ENCODE results near the gene PARP15.

The PARP15 gene

GRCh38 chr3:122627301-122627700 is 49.9 kb downstream of the PARP15 start:
- TF ChIP-seq CTCF (IDR thresholded peaks at IDR 0.05; ENCODE audit: low read depth, low read length): no peak
- no peak overlapping the region for H3K4me3 ChIP-seq (ENCODE audit: low read depth, low read length)
- in situ Hi-C loops (cut with HindIII; ENCODE audit: low sequenced_read_pairs): no loop called here
- DNase-seq (ENCODE audit: low read depth, low spot score): no peak

GRCh38 chr3:122628567-122628966 is 51.1 kb downstream of the PARP15 start:
- peak; percentile 23 for DNase-seq (ENCODE audit: low read depth, low spot score)
- in situ Hi-C loops (cut with HindIII; ENCODE audit: low sequenced_read_pairs): no loop called here
- no peak overlapping the region for H3K4me3 ChIP-seq (ENCODE audit: low read depth, low read length)
- TF ChIP-seq CTCF (IDR thresholded peaks at IDR 0.05; ENCODE audit: low read depth, low read length): no peak

GRCh38 chr3:122629763-122630162 is 52.3 kb downstream of the PARP15 start:
- in situ Hi-C loops (cut with HindIII; ENCODE audit: low sequenced_read_pairs): no loop called here
- TF ChIP-seq CTCF (IDR thresholded peaks at IDR 0.05; ENCODE audit: low read depth, low read length): no peak
- H3K4me3 ChIP-seq (ENCODE audit: low read depth, low read length): no peak overlapping the region
- DNase-seq (ENCODE audit: low read depth, low spot score): no peak

- no peak overlapping the region for H3K4me3 ChIP-seq (ENCODE audit: low read depth, low read length)
- peak; percentile 42 for DNase-seq (ENCODE audit: low read depth, low spot score)
- in situ Hi-C loops (cut with HindIII; ENCODE audit: low sequenced_read_pairs): no loop called here
- no peak for TF ChIP-seq CTCF (IDR thresholded peaks at IDR 0.05; ENCODE audit: low read depth, low read length)
These were observed 58.3 kb downstream of the PARP15 start for GRCh38 chr3:122635789-122636188.

GRCh38 chr3:122636697-122637096 is 59.2 kb downstream of the PARP15 start:
- no peak overlapping the region for H3K4me3 ChIP-seq (ENCODE audit: low read depth, low read length)
- DNase-seq (ENCODE audit: low read depth, low spot score): no peak
- no peak for TF ChIP-seq CTCF (IDR thresholded peaks at IDR 0.05; ENCODE audit: low read depth, low read length)
- in situ Hi-C loops (cut with HindIII; ENCODE audit: low sequenced_read_pairs): no loop called here

GRCh38 chr3:122640437-122640999 is 63.1 kb downstream of the PARP15 start:
- no peak for DNase-seq (ENCODE audit: low read depth, low spot score)
- no peak for TF ChIP-seq CTCF (IDR thresholded peaks at IDR 0.05; ENCODE audit: low read depth, low read length)
- in situ Hi-C loops (cut with HindIII; ENCODE audit: low sequenced_read_pairs): no loop called here
- no peak overlapping the region for H3K4me3 ChIP-seq (ENCODE audit: low read depth, low read length)

GRCh38 chr3:122642935-122643334 is 65.5 kb downstream of the PARP15 start:
- DNase-seq (ENCODE audit: low read depth, low spot score): no peak
- H3K4me3 ChIP-seq (ENCODE audit: low read depth, low read length): no peak overlapping the region
- in situ Hi-C loops (cut with HindIII; ENCODE audit: low sequenced_read_pairs): no loop called here
- TF ChIP-seq CTCF (IDR thresholded peaks at IDR 0.05; ENCODE audit: low read depth, low read length): no peak
